Omental fat pad (tissue), 4 donors: ENCODE measurements around the gene MEGF10. TPM values are rescaled to one million over a fixed set of nuclear protein-coding genes. Genes with fewer than 3 reads are reported as not detected.

Experiments
- ATAC-seq: fragments of 150-250 bp; one replicate; pipeline ENCODE4 v1.9.1; 2016; ENCODE audit warnings: mild to moderate bottlenecking, moderate library complexity; ENCODE audit not compliant: low FRiP score
- DNase-seq: peaks from one replicate; pipeline ENCODE4 v3.0.0-alpha.2; 2019; ENCODE audit warnings: low spot score
- CTCF ChIP-seq, 3 donors: fragments of 450-650 bp; IDR thresholded peaks; one replicate each; pipeline ENCODE4 v1.5.1; 2016 to 2017; ENCODE audit warnings: antibody characterized with exemption in 3 of 3, mild to moderate bottlenecking in 3 of 3, moderate library complexity in 2 of 3
- total RNA-seq, 4 donors: library from RNA; depleted of rRNA; stranded (reverse); fragments of >200 nt; gene quantifications; one replicate each; pipeline ENCODE4 v1.1.0, GENCODE V29; 2016

Gene MEGF10
- total RNA-seq, 4 donors from 2014 or later: 0.13 to 0.74 (median 0.42) TPM

DNA sequence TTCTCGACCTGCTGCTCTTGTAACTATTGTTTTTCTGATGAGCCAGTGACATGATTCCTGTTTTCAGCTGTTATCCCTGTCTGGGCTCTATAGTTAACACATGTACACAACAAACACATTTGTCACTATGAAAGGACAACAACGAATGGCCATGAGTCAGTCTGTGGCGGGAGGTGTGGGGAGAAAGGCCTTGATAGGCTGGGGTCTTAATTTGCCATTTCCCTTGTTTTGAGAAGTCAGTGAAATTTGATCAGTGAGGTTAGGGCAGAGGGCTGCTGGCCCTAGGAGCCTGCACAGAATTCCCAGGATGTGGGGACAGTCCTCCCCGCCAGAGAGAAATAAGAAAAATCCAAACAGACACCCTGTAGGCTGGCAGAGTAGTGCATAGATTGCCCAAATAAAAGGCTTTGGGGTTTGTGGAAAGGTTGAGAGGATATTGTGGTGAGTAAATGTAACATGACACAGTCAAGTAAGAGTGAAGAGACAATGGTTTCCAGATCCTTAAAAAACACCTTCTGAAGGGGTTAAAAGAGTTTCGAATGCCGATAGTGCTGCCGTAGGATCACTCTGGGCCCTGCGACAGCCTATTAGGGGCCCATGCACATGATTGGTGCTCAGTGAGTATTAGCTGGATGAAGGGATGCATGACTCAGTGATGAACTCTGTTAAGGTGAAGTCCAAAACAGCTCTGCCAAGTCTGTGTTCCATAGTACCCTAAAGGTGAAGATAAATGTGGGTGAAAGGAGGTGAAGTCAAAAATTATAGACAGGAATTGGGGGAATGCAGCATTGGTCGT, 115.9 kb downstream of the MEGF10 start:
- ATAC-seq (no peak), DNase-seq (no peak)
- TF ChIP-seq CTCF (IDR thresholded peaks at IDR 0.05): no peak

DNA sequence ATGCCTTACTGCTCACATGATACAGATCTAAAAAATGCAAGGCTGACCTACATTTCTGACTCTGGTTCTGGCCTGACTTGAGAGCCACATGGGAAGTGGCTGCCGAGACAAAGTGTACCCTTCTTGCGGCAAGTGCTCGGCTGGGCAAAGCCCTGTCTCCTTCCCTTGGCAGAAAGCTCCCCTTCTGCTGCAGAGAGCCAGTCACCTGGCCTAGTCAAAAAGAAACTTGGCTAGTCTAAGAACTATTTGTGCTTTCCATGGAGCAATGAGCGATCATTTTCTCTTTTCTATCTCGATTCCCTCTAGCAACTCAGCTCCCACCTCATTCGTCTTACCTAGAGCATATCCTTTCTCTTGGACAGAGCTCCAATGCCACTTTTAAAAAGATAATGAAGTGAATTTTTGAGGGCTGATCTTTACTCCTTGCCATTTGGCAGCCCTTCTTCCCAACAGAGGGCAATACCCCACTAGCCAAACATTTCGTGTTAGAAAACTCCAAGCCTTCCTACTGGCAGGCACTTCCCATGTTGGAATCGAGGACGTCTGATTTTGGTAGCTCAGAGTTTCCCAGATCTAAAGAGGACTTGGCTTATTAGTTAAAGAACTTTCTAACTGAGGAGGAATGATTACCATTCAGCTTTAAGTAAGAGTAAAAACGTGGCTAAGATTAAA, 118.8 kb downstream of the MEGF10 start:
- no peak for DNase-seq
- TF ChIP-seq CTCF (IDR thresholded peaks at IDR 0.05): no peak
- ATAC-seq: no peak

- DNase-seq: no peak
- no peak for ATAC-seq
- TF ChIP-seq CTCF (IDR thresholded peaks at IDR 0.05): no peak
Observed at GRCh38 chr5:127409921-127410675, 119.5 kb downstream of the MEGF10 start.

DNA sequence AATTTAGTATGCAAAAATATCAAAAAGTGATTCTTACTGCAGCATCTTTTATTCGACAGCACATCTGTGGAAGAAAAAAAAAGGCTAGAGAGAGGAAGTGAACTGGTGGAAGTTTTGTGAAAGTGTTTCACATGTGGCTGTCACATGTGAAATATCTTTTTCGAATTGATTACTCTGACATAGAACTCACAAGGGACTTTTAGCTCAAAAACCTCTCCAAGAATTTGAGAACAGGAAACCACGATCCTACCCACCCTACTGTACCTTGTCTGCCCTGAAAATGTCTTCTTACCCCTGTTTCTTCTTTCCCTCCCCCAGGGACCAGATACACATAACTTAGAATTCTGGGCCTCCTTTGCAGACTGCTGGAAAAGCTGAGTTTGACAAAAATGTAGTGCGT, 120.4 kb downstream of the MEGF10 start:
- DNase-seq (no peak), ATAC-seq (no peak)
- TF ChIP-seq CTCF (IDR thresholded peaks at IDR 0.05): no peak

- ATAC-seq: no peak
Observed at GRCh38 chr5:127411381-127411780, 120.8 kb downstream of the MEGF10 start.

GRCh38 chr5:127412698-127413097, 122.1 kb downstream of the MEGF10 start:
- ATAC-seq (no peak), DNase-seq (no peak)
- TF ChIP-seq CTCF (IDR thresholded peaks at IDR 0.05): no peak

More at GRCh38 chr5:127411381-127411780, 120.8 kb downstream of the MEGF10 start:
- DNase-seq: no peak
- no peak for TF ChIP-seq CTCF (IDR thresholded peaks at IDR 0.05)
